ENCODE results near the gene CPE. TPM values are rescaled to one million over a fixed set of nuclear protein-coding genes. Genes with fewer than 3 reads are reported as not detected.

Gene CPE
- total and polyA plus RNA-seq, 2 of the 4 experiments (the other 2 are of a cell fraction), result 3.6 to 13.5 TPM

DNA sequence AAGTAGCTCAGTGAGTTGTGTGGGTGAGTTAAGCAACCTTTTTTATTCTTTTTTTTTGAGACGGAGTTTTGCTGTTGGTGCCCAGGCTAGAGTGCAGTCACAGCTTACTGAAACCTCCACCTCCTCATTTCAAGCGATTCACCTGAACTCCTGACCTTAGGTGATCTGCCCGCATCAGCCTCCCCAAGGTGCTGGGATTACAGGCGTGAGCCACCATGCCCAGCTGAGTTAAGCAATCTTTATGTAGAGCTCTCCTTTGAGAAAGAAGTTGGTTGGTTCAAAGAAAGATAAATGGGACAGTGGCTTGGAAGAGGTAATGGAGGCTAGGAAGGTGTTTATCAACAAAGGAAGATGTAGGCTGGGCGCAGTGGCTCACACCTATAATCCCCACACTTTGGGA, 48.1 kb upstream of the CPE start:
- H3K4ac ChIP-seq (ENCODE audit: low read depth, low read length), result no peak overlapping the region
- H3K4me1 ChIP-seq (ENCODE audit: control insufficient read depth, insufficient read depth, low read length), result peaks cover 3% of the 10 kb centered on the region; the same call in 1 of the 2 replicates
- H2BK15ac ChIP-seq (ENCODE audit: low read depth, low read length), result no peak overlapping the region
- no peak for TF ChIP-seq POLR2A (IDR thresholded peaks at IDR 0.05; ENCODE audit: low read depth, low read length)
- TF ChIP-seq BHLHE40 (IDR thresholded peaks at IDR 0.05; ENCODE audit: low read depth, low read length), result no peak
- TF ChIP-seq, protein P1, sequence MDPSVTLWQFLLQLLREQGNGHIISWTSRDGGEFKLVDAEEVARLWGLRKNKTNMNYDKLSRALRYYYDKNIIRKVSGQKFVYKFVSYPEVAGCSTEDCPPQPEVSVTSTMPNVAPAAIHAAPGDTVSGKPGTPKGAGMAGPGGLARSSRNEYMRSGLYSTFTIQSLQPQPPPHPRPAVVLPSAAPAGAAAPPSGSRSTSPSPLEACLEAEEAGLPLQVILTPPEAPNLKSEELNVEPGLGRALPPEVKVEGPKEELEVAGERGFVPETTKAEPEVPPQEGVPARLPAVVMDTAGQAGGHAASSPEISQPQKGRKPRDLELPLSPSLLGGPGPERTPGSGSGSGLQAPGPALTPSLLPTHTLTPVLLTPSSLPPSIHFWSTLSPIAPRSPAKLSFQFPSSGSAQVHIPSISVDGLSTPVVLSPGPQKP (IDR thresholded peaks at IDR 0.05; ENCODE audit: borderline replicate concordance, low read depth, low read length), result no peak
- no peak for TF ChIP-seq FOS (IDR thresholded peaks at IDR 0.05; ENCODE audit: low read depth, low read length)
- no peak for TF ChIP-seq MAFK (IDR thresholded peaks at IDR 0.05; ENCODE audit: low read depth, low read length)
- TF ChIP-seq RFX5 (IDR thresholded peaks at IDR 0.05; ENCODE audit: low read depth, low read length), result no peak
- no peak for TF ChIP-seq RAD21 (IDR thresholded peaks at IDR 0.05; ENCODE audit: low read length)
- no peak for TF ChIP-seq MXI1 (IDR thresholded peaks at IDR 0.05; ENCODE audit: borderline replicate concordance, low read depth, low read length)
- TF ChIP-seq CEBPB (IDR thresholded peaks at IDR 0.05; ENCODE audit: low read depth, low read length), result no peak
- TF ChIP-seq, protein P2, sequence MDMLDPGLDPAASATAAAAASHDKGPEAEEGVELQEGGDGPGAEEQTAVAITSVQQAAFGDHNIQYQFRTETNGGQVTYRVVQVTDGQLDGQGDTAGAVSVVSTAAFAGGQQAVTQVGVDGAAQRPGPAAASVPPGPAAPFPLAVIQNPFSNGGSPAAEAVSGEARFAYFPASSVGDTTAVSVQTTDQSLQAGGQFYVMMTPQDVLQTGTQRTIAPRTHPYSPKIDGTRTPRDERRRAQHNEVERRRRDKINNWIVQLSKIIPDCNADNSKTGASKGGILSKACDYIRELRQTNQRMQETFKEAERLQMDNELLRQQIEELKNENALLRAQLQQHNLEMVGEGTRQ (IDR thresholded peaks at IDR 0.05; ENCODE audit: low read depth, low read length), result no peak
- no peak for TF ChIP-seq NFE2L2 (IDR thresholded peaks at IDR 0.05; ENCODE audit: low read depth, low read length)
- no peak for TF ChIP-seq SMC3 (IDR thresholded peaks at IDR 0.05; ENCODE audit: low read depth, low read length)
- no peak for TF ChIP-seq RCOR1 (IDR thresholded peaks at IDR 0.05; ENCODE audit: insufficient replicate concordance, low read length)
- TF ChIP-seq CHD1 (IDR thresholded peaks at IDR 0.05; ENCODE audit: low read depth, low read length), result no peak
- no peak for TF ChIP-seq MAZ (IDR thresholded peaks at IDR 0.05; ENCODE audit: borderline replicate concordance, low read depth, low read length)
- TF ChIP-seq, protein P3, sequence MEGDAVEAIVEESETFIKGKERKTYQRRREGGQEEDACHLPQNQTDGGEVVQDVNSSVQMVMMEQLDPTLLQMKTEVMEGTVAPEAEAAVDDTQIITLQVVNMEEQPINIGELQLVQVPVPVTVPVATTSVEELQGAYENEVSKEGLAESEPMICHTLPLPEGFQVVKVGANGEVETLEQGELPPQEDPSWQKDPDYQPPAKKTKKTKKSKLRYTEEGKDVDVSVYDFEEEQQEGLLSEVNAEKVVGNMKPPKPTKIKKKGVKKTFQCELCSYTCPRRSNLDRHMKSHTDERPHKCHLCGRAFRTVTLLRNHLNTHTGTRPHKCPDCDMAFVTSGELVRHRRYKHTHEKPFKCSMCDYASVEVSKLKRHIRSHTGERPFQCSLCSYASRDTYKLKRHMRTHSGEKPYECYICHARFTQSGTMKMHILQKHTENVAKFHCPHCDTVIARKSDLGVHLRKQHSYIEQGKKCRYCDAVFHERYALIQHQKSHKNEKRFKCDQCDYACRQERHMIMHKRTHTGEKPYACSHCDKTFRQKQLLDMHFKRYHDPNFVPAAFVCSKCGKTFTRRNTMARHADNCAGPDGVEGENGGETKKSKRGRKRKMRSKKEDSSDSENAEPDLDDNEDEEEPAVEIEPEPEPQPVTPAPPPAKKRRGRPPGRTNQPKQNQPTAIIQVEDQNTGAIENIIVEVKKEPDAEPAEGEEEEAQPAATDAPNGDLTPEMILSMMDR (conservative IDR thresholded peaks at IDR 0.05; ENCODE audit: low read depth, low read length), result no peak
- in situ Hi-C loops (cut with MboI; ENCODE audit: low sequenced_read_pairs), result loop anchor here (25.0 kb wide), 1 partner anchor 118 kb away; the partner anchor contains the start of gene KLHL2
- dilution Hi-C loops (cut with HindIII; ENCODE audit: low sequenced_read_pairs, unreplicated experiment), result no loop called here
- no peaks in the 10 kb centered on the region for H3K36me3 ChIP-seq (ENCODE audit: control insufficient read depth, insufficient read depth, low read length)
- CTCF ChIA-PET, result no interaction called here
- no CpG with 5 or more reads among the region's 5 CpGs for WGBS, 2 experiments (ENCODE audit: extremely low coverage in 2 of 2, insufficient read length in 1 of 2)
- no peak overlapping the region for H2BK120ac ChIP-seq (ENCODE audit: low read depth, low read length)
- no peak overlapping the region for H2AK9ac ChIP-seq (replicated peaks; ENCODE audit: low read depth, low read length, poor library complexity)
- H3K14ac ChIP-seq (replicated peaks; ENCODE audit: low read depth, low read length), result no peak overlapping the region
- no TSS peak for BruUV-seq (replicated peaks)
- no peak overlapping the region for H3K18ac ChIP-seq (ENCODE audit: low read depth, low read length)
- H2AK5ac ChIP-seq (ENCODE audit: low read depth, low read length), result no peak overlapping the region
- intact Hi-C loops (cut with micrococcal nuclease), result no loop called here
- no peak overlapping the region for H4K5ac ChIP-seq (ENCODE audit: low read depth, low read length)
- no peak overlapping the region for H4K8ac ChIP-seq (ENCODE audit: low read depth in 2 of 2, low read length in 2 of 2)
- no peak overlapping the region for H2BK5ac ChIP-seq (ENCODE audit: low read depth, low read length, poor library complexity, severe bottlenecking)
- H4K91ac ChIP-seq (ENCODE audit: insufficient read depth, low read depth, low read length), result no peak overlapping the region
- POLR2A ChIA-PET (ENCODE audit: unreplicated experiment), result no interaction called here
- no peaks in the 10 kb centered on the region for H4K20me1 ChIP-seq (ENCODE audit: insufficient read depth, low read length)
- DNase-seq, result no peak
- H3K9me3 ChIP-seq (ENCODE audit: control insufficient read depth, insufficient read depth, low read length), result no peaks in the 10 kb centered on the region
- no peak overlapping the region for H3K56ac ChIP-seq (ENCODE audit: extremely low read depth, insufficient read depth, low read length)
- H3K27ac ChIP-seq (ENCODE audit: insufficient read depth, low read length), result no peak overlapping the region
- ATAC-seq (ENCODE audit: low read depth), result no peak
- H3K27me3 ChIP-seq (ENCODE audit: control insufficient read depth, insufficient read depth, low read length), result no peaks in the 10 kb centered on the region
- H3K4me2 ChIP-seq (ENCODE audit: low read depth, low read length), result no peak overlapping the region
- H2AFZ ChIP-seq (replicated peaks; ENCODE audit: low read length, poor library complexity), result no peak overlapping the region
- 0 out of 2 replicates have a peak, but pooled peaks cover 4% of the 10 kb centered on the region for H3K9me1 ChIP-seq (ENCODE audit: insufficient read depth, low read length)
- H3K23ac ChIP-seq (ENCODE audit: low read depth, low read length), result no peak overlapping the region
- H3K9ac ChIP-seq (ENCODE audit: low read depth, low read length), result no peak overlapping the region
- H3K4me3 ChIP-seq (ENCODE audit: insufficient read depth, low read depth, low read length), result no peak overlapping the region
- H3K79me1 ChIP-seq (ENCODE audit: low read depth in 1 of 2, low read length in 2 of 2), result peaks cover 10 to 26% of the 10 kb centered on the region in 2 experiments
- no peak overlapping the region for H2BK20ac ChIP-seq (ENCODE audit: low read depth, low read length)
